Omental fat pad (tissue), 4 donors: ENCODE measurements around the gene RPL5. TPM values are rescaled to one million over a fixed set of nuclear protein-coding genes. Genes with fewer than 3 reads are reported as not detected.

ENCODE experiments used
- ATAC-seq: fragments of 150-250 bp; one replicate; pipeline ENCODE4 v1.9.1; 2016; ENCODE audit warnings: mild to moderate bottlenecking, moderate library complexity; ENCODE audit not compliant: low FRiP score
- DNase-seq: peaks from one replicate; pipeline ENCODE4 v3.0.0-alpha.2; 2019; ENCODE audit warnings: low spot score
- CTCF ChIP-seq, 3 donors: fragments of 450-650 bp; IDR thresholded peaks; one replicate each; pipeline ENCODE4 v1.5.1; 2016 to 2017; ENCODE audit warnings: antibody characterized with exemption in 3 of 3, mild to moderate bottlenecking in 3 of 3, moderate library complexity in 2 of 3
- total RNA-seq, 4 donors: library from RNA; depleted of rRNA; stranded (reverse); fragments of >200 nt; gene quantifications; one replicate each; pipeline ENCODE4 v1.1.0, GENCODE V29; 2016

The RPL5 gene
- total RNA-seq, 4 donors from 2014 or later: 1,480 to 1,916 (median 1,561) TPM

- DNase-seq (no peak), ATAC-seq (peak; percentile 96)
- no peak for TF ChIP-seq CTCF (IDR thresholded peaks at IDR 0.05)
Measured at GRCh38 chr1:92804721-92805201, 27.1 kb upstream of the RPL5 start.

DNA sequence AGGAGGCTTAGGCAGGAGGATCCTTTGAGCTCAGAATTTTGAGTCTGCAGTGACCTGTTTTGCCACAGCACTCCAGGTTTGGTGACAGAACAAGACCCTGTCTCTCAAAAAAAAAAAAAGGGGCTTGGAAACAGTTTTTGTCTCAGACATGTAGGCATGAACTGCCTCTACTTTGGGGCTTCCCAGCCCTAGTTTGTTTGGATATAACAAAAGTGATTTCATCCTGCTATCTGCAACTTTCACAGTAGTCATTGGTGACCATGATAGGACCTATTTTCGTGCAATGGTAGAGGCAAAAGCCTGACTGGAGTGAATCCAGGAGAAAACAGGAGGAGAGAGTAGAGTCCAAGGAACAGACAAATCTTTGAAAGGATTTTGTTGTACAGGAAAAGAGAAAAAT is 26.6 kb upstream of the RPL5 start:
- DNase-seq (no peak), ATAC-seq (no peak)
- no peak for TF ChIP-seq CTCF (IDR thresholded peaks at IDR 0.05)

DNA sequence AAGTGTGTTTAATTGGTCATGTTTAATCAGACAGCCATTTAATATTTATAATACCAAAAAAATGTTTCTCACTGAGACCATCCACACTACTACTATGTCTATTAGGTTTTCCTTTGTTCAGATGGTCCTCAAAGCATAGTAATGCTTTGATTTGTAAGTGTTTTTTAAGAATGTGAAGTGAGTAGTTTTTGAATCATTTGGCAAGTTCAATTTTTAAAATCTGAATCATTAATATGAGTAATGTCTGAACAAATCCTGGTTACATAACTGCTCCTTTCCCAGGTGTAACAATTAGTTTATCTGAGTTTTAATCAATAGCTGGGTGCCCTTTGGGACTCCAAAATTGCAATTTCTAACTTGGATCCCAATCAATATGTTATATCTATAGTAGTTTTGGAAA is 23.5 kb upstream of the RPL5 start:
- no peak for DNase-seq
- no peak for TF ChIP-seq CTCF (IDR thresholded peaks at IDR 0.05)
- peak; percentile 47 for ATAC-seq

GRCh38 chr1:92816732-92817131 is 15.1 kb upstream of the RPL5 start:
- no peak for ATAC-seq
- no peak for TF ChIP-seq CTCF (IDR thresholded peaks at IDR 0.05)
- DNase-seq: no peak

- DNase-seq: no peak
- no peak for TF ChIP-seq CTCF (IDR thresholded peaks at IDR 0.05)
- ATAC-seq: no peak
Measured at GRCh38 chr1:92817137-92817697, 14.6 kb upstream of the RPL5 start.

- ATAC-seq (no peak), DNase-seq (no peak)
- TF ChIP-seq CTCF (IDR thresholded peaks at IDR 0.05): no peak
Measured at GRCh38 chr1:92817986-92818764, 13.7 kb upstream of the RPL5 start.

GRCh38 chr1:92820024-92820423 is 11.8 kb upstream of the RPL5 start:
- ATAC-seq (no peak), DNase-seq (no peak)
- no peak for TF ChIP-seq CTCF (IDR thresholded peaks at IDR 0.05)
